Measurements from ENCODE around the gene PHLPP1.

DNA sequence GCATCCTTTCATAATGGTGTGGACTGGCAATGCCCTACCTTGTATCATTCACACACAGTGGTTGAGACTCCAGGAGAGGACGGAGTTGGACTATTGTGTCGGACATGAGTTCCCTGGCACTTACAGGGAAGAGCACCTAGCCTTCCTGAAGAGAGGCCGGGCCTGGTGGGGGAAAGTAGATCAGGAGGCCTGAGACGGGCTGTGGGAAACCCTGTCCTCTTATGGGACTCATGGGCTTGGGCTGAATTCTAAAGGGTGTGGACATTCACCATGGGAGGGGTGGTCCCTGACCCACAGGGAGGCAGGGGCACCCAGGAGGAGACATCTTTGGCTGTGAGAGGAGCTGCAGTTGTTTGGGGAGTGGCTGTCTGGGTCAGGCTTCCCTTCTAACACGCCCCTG, 286.5 kb downstream of the PHLPP1 start:
- TF ChIP-seq, protein P1, sequence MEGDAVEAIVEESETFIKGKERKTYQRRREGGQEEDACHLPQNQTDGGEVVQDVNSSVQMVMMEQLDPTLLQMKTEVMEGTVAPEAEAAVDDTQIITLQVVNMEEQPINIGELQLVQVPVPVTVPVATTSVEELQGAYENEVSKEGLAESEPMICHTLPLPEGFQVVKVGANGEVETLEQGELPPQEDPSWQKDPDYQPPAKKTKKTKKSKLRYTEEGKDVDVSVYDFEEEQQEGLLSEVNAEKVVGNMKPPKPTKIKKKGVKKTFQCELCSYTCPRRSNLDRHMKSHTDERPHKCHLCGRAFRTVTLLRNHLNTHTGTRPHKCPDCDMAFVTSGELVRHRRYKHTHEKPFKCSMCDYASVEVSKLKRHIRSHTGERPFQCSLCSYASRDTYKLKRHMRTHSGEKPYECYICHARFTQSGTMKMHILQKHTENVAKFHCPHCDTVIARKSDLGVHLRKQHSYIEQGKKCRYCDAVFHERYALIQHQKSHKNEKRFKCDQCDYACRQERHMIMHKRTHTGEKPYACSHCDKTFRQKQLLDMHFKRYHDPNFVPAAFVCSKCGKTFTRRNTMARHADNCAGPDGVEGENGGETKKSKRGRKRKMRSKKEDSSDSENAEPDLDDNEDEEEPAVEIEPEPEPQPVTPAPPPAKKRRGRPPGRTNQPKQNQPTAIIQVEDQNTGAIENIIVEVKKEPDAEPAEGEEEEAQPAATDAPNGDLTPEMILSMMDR (IDR thresholded peaks at IDR 0.05) = no peak
- no peak for TF ChIP-seq POLR2A (IDR thresholded peaks at IDR 0.05)
